Renal cortical epithelial cell (primary cell): ENCODE measurements around the gene ZMYND11. TPM values are rescaled to one million over a fixed set of nuclear protein-coding genes. Genes with fewer than 3 reads are reported as not detected.

Experiments used
- DNase-seq: peaks from one replicate; pipeline ENCODE4 v3.0.0-alpha.2; 2011; ENCODE audit warnings: low read depth
- total RNA-seq: library from RNA; depleted of rRNA; stranded (reverse); fragments of >200 nt; gene quantifications from 2 replicates; pipeline ENCODE4 v1.2.3, GENCODE V29; 2014

The ZMYND11 gene
- 39.9 and 83.4 TPM in 2 replicates for total RNA-seq

DNA sequence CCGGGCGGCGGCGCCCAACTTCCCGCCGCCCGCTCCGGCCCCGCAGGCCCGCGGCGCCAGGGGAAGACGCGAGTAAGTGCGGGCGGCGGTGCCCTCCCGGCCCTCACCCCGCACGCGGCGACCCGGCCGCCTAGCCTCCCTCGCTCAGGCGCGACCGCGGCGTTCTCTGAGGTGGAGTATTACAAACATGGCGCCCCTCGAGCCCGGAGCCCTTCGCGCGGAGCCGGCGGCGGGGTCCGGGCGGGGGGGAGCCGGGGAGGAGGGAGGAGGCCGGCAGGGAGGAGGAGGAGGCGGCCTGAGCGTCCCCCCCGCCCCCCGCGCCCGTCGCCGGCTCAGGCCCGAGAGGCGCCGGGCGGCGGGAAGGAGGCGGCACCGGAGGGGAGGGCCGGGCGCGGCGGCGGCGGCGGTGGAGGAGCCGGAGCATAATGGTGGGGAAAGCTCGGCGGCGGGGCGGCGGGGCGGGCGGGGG is at the start of gene ZMYND11:
Gene ZMYND11, plus strand, starts transcription at position 324 of the 469 bp plus-strand sequence. CDS start 44,558 bp downstream, outside the sequence.
- no peak for DNase-seq

- no peak for DNase-seq
Observed at GRCh38 chr10:86031-86430, 49.2 kb upstream of the ZMYND11 start.

DNA sequence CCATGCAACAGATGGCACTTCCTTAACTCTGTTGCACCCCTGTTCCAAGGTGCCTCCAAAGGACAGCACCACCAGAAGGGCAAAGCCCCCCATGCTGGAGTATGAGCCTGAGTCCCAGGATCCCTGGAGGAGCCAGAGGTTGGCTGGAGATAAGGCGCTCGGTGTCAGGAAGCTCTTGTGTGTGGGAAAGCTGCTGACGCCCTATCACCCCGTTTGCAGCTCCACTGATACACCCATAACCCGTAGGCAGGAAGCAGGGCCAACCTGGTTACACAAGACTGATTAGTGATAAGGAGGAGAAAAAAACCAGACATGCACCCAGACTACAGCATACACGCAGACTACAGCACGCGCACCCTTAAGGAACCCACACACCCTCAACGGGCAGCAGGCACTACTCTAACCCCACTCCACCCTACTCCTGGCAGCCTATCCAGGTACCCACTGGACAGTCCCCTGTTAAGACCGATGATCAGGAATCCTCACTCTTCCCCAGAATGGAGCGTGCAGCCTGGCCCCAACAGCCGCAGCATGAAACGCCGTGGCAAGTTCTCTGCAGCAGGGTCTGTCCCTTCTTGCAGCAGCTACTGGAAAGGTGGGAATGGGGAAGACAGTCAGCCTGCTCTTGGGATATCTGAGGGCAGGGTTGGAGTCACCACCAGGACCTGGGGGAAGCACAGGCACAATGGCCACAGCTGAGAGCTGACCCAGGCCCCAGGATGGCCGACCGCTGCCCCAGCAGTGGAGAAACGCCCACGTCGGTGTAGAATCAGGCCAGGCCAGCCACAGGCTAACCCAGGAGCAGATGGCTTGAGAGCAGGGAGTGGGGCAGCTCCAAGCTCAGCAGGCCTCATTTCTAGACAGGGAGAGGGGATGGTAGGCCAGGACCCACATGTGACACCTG is 47.8 kb upstream of the ZMYND11 start:
- no peak for DNase-seq

GRCh38 chr10:88253-88652 is 47.0 kb upstream of the ZMYND11 start:
- DNase-seq: no peak

GRCh38 chr10:89248-89647 is 46.0 kb upstream of the ZMYND11 start:
- no peak for DNase-seq

DNA sequence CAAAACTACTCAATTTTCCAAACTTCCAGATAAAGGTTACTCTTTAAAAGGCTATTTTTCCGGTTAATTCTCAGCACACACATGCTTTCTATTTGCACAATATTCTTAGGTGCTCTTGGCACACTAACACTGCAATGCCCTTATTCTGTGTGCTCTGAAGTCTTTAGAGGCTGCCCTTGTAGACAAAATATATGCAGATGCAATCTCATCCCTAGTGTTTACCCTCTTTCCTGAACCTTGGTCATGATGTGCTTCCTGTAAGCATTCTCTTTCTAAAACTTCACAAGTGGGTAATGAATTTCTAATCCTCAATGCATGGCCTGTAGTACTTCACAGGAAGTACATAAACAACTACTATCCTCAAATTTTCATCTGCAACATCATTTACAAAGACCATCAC is 45.1 kb upstream of the ZMYND11 start:
- DNase-seq: no peak

DNA sequence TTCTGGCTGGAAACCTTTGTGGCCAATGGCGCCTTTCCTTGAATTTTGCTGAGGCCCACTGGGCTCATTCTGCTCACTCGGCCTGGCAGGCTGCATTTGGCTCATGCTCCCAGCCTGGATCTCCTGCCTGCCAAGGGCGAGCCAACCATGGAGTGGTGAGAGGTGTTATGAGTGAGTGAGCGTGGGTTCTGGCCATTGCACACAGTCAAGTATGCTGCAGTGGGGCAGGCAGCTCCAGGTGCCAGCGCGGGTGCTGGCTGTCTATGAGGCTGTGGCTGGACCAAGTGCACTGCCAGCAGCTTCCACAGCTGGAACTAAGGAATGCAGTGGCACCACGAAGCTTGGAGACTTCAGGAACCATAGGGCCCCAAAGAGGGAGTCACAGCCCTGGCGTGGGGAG is 43.9 kb upstream of the ZMYND11 start:
- DNase-seq: no peak

DNA sequence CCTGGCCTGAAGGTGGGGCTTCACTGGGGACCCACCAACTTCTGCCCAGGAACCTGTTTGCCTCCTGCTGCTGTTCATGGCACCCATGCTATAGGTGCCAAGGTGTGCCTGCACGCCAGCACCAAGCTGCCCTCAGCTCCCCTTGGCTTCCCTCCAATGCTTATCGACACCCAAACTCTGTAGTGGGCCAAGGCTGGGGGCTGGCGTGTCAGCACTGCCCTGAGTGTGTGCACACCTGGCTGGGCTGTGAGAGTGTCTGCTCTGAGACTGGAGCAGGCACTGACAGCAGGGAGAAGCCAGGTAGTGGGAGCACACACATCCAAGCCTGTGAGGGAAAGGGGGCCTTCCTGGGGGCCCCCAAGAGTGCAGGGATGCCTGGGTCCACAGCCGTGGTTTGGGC is 43.1 kb upstream of the ZMYND11 start:
- no peak for DNase-seq

DNA sequence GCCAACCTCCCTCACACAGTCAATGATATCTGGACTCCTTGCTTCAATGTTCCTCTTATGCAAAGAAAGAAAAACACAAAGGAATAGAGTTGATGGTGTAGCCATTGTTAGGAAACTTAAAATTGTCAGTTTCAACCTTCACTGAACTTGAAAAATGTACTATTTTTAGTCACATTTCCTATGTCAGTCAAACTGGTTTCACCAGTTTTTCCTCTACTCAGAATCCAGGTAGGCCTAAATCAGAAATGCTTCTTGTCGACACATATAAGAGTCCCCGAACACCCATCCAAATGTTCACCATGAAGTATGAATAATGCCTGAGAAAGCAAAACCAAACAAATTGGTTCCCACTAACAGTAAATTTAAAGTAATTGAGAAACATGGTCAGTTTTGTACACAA is 42.4 kb upstream of the ZMYND11 start:
- peak; percentile 37 for DNase-seq

- no peak for DNase-seq
Observed at GRCh38 chr10:94613-95012, 40.6 kb upstream of the ZMYND11 start.

DNA sequence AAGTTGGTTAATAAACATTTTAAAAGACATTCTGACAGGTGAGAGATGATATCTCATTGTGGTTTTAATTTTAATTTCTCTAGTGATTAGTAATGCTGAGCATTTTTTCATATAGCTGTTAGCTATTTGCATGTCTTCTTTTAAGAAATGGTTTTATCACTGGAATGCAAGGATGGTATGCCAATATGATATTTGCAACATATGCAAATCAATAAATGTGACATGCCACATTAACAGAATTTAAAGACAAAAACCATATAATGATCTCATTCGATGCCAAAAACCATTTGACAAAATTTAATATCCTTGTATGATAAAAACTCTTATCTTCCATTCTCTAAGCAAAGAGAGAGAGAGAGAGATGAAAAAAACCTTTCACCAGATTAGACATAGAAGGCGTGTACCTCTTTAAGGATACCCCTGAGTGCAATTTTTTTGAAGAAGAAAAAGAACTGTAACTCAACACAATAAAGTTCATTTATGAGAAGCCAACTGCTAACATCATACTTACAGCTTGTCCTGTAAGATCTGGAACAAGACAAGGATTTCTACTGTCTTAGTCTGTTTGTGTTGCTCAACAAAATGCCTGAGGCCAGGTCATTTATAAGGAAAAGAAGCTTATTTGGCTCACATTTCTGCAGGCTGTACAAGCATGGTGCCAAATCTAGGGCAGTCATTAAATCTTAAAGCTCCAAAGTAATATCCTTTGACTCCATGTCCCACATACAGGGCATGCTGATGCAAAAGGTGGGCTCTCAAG is 39.7 kb upstream of the ZMYND11 start:
- no peak for DNase-seq

- no peak for DNase-seq
Observed at GRCh38 chr10:96466-96865, 38.8 kb upstream of the ZMYND11 start.

DNA sequence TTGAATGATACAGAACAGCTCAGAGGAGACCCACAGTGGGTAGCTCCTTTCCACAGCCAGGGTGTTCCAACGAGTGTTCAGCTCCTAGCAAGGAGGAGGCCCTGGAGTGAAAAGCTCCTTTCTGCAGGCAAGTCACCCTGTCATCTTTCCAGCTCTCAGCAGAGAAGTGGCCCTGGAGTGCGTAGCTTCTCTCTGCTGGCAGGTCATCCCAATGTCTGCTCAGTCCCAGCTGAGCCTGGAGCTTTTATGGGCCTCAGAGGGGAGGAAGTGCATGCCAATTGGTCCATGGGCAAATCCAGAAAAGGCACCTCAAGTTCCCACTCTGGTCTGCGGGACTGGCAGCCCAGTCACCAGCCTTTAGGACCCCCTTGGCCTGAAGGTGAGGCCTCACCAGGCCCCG is 30.8 kb upstream of the ZMYND11 start:
- DNase-seq: no peak

- DNase-seq: no peak
Observed at GRCh38 chr10:104862-105565, 30.2 kb upstream of the ZMYND11 start.

DNA sequence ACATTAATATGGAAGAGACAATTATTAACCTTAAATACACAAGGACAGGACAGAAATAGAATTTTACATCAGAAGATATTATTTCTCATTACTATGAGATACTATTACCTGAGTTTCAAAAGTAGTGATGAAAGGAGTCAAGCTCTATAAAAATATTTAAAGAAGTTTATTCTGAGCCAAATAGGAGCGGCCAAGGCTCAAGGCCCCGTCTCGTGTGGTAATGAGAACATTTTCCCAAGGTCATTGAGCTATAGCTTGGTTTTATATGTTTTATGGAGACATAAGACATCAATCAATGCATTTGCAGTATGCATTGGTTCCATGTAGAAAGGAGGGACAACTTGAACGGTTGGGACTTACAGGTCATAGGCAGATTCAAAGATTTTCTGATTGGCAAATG is 29.4 kb upstream of the ZMYND11 start:
- DNase-seq: no peak

- no peak for DNase-seq
Observed at GRCh38 chr10:106740-107139, 28.5 kb upstream of the ZMYND11 start.

DNA sequence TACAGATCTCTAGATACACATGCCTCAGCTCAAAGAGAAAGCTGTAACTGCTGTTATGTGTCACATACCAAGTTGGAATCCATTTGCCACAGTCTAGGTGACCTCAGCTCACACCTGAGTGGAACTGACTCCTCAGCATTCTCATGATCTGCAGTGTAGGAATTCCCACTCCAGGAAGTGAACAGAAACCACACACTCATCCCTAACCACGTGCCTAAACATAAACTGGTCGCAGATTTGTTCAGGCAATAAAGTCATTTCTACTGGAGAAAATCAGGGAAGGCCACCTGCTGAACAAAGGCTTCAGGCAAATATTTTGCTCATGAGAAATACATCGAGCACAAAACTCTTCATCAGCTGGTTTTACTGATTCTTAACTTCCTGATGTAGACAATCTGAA is 23.0 kb upstream of the ZMYND11 start:
- DNase-seq: peak; percentile 95

- peak; percentile 47 for DNase-seq
Observed at GRCh38 chr10:124874-125273, 10.4 kb upstream of the ZMYND11 start.

DNA sequence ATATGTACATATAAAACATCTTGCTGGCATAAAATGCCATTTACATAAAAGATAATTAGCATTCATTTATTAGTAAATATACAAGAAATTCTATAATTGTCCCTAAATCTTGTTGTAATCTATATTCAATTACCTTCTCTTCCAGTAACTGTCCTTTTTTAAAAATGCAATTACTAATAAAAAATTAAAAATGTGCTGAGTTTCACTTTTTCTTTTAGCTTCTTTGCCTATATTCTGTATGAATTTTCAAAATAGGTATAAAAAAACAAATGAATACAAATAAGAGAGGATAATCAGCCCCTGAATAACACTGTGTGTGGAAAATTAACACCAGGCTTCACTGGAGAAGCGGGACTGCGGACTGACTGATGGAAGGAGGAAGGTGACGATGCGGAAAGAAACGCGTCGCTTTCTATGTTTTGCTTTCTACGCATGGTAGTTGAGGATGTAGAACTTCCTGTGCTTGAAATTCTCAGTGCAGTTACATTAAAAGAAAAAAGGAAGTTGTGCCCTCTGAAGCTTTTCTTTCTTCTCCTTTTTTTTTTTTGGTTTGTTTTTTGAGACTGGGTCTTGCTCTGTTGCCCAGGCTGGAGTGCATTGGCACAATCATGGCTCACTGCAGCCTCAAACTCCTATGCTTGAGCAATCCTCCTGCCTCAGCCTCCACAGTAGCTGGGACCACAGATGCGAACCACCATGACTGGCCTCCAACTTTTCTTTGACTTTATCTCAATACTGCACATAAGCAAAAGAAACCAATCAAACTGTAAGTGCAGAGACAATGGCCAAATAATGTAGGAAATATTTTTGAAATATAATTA is 7.4 kb upstream of the ZMYND11 start:
- no peak for DNase-seq

GRCh38 chr10:129810-130209 is 5.4 kb upstream of the ZMYND11 start:
- no peak for DNase-seq
